HG03565 (cell line): ENCODE measurements around the gene GAS7.

Experiments used
- ATAC-seq: cut with Tn5 transposase; IDR thresholded peaks from one replicate; pipeline ENCODE4 v1.9.1; 2021; ENCODE audit warnings: mild to moderate bottlenecking, moderate library complexity; ENCODE audit not compliant: unreplicated experiment

The GAS7 gene

GRCh38 chr17:10201680-10202079 is 3.3 kb upstream of the GAS7 start:
- no peak for ATAC-seq

- ATAC-seq = no peak
Measured at GRCh38 chr17:10200645-10201044, 2.2 kb upstream of the GAS7 start.

GRCh38 chr17:10200016-10200415 is 1.6 kb upstream of the GAS7 start:
- no peak for ATAC-seq

GRCh38 chr17:10197721-10198508 is 491 bp downstream of the GAS7 start:
- ATAC-seq = no peak

GRCh38 chr17:10197362-10197720 is 1.1 kb downstream of the GAS7 start:
- ATAC-seq = no peak

- ATAC-seq = no peak
Measured at GRCh38 chr17:10196941-10197340, 1.5 kb downstream of the GAS7 start.

- no peak for ATAC-seq
Measured at GRCh38 chr17:10196384-10196895, 2.0 kb downstream of the GAS7 start.

- no peak for ATAC-seq
Measured at GRCh38 chr17:10195090-10195805, 3.2 kb downstream of the GAS7 start.

- no peak for ATAC-seq
Measured at GRCh38 chr17:10193632-10194031, 4.8 kb downstream of the GAS7 start.

GRCh38 chr17:10192972-10193371 is 5.4 kb downstream of the GAS7 start:
- ATAC-seq = no peak

- ATAC-seq = no peak
Measured at GRCh38 chr17:10192461-10192860, 5.9 kb downstream of the GAS7 start.

GRCh38 chr17:10187456-10187855 is 10.9 kb downstream of the GAS7 start:
- no peak for ATAC-seq

GRCh38 chr17:10186771-10187410 is 11.5 kb downstream of the GAS7 start:
- ATAC-seq = no peak

GRCh38 chr17:10183931-10184930 is 14.2 kb downstream of the GAS7 start:
- no peak for ATAC-seq

- ATAC-seq = no peak
Measured at GRCh38 chr17:10182785-10183184, 15.6 kb downstream of the GAS7 start.

GRCh38 chr17:10178506-10178991 is 19.9 kb downstream of the GAS7 start:
- no peak for ATAC-seq

GRCh38 chr17:10177913-10178505 is 20.4 kb downstream of the GAS7 start:
- no peak for ATAC-seq

- ATAC-seq = no peak
Measured at GRCh38 chr17:10177131-10177912, 21.1 kb downstream of the GAS7 start.

GRCh38 chr17:10173913-10174312 is 24.5 kb downstream of the GAS7 start:
- no peak for ATAC-seq
